Pons (tissue), 1 donor: ENCODE results near the gene FOXP4.

Source experiments
- DNase-seq: peaks from one replicate; pipeline ENCODE4 v3.0.0-alpha.2; 2016; ENCODE audit warnings: low spot score

Gene FOXP4

DNA sequence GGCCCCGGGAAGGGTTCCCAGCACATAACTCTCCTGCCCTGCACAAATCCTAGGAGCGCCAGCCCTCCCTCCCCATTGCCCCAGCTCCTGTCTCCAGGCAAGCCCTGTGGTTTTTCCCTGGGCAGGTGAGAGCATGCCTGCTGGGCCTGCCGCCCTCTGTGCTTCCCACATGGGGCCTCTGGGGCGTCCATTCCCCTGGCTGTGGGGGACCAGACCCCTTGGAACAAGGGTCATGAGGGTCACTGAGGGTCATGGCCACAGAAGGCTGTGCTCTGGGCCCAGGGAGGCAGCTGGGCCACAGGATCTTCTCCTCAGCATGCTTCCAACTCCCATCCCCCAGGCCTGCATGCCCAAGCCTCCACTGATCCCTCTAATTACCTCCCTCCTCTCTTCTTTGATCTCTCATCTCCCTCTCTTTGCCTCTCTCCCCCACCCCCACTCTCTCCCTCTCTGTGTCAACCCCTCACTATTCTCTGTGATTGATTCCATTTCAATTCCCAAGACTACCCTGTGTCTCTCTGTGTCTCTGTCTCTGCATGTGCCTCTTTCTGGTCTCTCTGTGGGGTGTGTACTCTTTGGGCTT is 98.2 kb downstream of the FOXP4 start:
- no peak for DNase-seq

GRCh38 chr6:41645007-41645618 is 98.9 kb downstream of the FOXP4 start:
- no peak for DNase-seq

GRCh38 chr6:41646026-41646795 is 100.0 kb downstream of the FOXP4 start:
- DNase-seq = no peak

DNA sequence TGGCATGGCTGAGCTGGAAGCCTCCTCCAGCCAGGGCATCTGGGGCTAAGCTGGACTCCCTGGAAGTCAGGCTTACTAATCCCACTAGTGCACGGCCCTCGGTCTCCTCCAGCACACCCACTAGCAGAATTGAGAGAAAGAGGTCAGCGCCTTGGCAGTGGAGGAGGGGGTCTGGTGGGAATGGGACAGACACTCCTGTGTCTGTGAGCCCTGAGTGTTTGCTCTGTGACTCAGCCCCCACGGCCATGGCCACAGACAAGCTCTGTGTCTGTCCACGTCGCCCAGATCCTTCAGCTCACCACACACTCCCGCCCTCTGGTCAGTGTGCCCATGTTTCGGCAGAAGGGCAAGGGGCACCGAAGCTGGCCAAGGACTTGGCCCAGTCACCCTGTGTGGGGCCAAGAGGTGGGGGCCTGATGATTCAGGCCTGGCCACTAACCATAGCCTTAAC is 100.9 kb downstream of the FOXP4 start:
- no peak for DNase-seq

DNA sequence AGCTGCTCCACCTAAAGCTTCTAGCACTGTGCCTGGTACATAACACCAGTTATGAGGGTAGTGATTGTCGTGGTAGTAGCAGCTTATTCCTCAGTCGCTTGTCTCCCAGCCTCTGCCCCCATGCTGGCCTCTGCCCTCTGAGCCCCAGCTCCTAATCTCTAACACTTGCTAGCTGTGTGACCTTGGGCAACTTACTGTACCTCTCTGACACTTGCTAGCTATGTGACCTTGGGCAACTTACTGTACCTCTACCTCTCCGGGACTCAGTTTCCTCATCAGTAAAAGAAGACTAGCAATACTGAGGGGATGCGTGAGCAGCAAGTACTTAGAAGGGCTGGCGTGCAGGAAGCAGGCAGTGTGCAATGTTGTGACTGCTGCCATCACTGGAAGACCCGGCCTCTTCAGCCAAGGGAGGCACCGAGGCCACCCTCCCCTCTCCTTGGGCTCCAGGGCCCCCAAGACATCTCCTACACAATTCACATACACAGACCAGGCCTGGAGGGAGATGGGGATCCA is 101.9 kb downstream of the FOXP4 start:
- DNase-seq = no peak

- no peak for DNase-seq
Measured at GRCh38 chr6:41648921-41649320, 102.7 kb downstream of the FOXP4 start.

DNA sequence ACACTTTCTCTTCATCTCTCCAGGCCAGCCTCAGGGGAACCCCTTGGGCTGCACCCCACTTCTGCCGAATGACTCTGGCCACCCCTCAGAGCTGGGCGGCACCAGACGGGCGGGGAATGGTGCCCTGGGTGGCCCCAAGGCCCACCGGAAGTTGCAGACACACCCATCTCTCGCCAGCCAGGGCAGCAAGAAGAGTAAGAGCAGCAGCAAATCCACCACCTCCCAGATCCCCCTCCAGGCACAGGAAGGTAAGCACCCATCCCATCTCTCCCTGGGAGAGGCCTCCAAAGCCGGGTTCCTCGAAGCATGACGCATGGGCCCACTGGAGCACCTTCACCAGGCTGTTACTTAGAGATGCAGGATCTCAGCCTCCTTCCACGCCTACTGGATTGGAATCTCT is 103.4 kb downstream of the FOXP4 start:
- DNase-seq = no peak

DNA sequence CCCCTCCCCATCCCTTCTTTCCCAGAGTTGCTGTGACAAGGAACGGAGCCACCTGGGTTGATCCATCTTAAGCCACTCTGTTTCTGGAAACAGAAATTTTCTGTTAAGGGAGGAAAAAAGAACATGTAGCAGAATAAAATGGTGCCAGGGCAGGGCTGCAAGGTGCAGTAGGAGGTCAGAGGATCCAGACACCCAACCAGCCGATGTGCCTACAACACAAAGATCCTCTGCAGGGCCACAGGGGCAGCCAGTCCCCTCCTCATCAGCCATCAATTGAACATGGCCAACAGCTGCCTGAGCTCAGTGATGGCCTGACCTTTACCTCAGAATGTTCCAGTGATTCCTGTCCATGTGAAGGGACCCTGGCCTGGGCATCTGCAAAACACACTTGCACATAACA is 103.9 kb downstream of the FOXP4 start:
- no peak for DNase-seq

- no peak for DNase-seq
Measured at GRCh38 chr6:41651246-41651961, 105.2 kb downstream of the FOXP4 start.
